HS-5 (cell line): ENCODE measurements around the gene UVRAG.
"Not testable (repeated sequence)": the region's sequence is repeated elsewhere in the genome, so short reads cannot be mapped to it uniquely, and the experiment has no call there.

Experiments used
- DNase-seq: peaks from one replicate; pipeline ENCODE4 v3.0.0-alpha.2; 2012; ENCODE audit warnings: low read depth

UVRAG gene

GRCh38 chr11:76074148-76075095 lies 259.4 kb downstream of the UVRAG start:
- peak; percentile 49 for DNase-seq

GRCh38 chr11:76075716-76076115 lies 260.7 kb downstream of the UVRAG start:
- no peak for DNase-seq

GRCh38 chr11:76076253-76076652 lies 261.2 kb downstream of the UVRAG start:
- DNase-seq, result not testable (repeated sequence)

- no peak for DNase-seq
These were observed 261.7 kb downstream of the UVRAG start for GRCh38 chr11:76076749-76077148.

- no peak for DNase-seq
These were observed 262.7 kb downstream of the UVRAG start for GRCh38 chr11:76077575-76078150.

GRCh38 chr11:76081084-76081483 lies 266.1 kb downstream of the UVRAG start:
- not testable (repeated sequence) for DNase-seq

- no peak for DNase-seq
These were observed 268.8 kb downstream of the UVRAG start for GRCh38 chr11:76083563-76084451.

- no peak for DNase-seq
These were observed 270.3 kb downstream of the UVRAG start for GRCh38 chr11:76085270-76085669.

- peak; percentile 31 for DNase-seq
These were observed 272.0 kb downstream of the UVRAG start for GRCh38 chr11:76086743-76087635.

- no peak for DNase-seq
These were observed 272.7 kb downstream of the UVRAG start for GRCh38 chr11:76087749-76088148.

- DNase-seq, result no peak
These were observed 273.5 kb downstream of the UVRAG start for GRCh38 chr11:76088511-76088910.

GRCh38 chr11:76090174-76090573 lies 275.2 kb downstream of the UVRAG start:
- no peak for DNase-seq

GRCh38 chr11:76090821-76091220 lies 275.8 kb downstream of the UVRAG start:
- DNase-seq, result no peak

GRCh38 chr11:76094740-76095139 lies 279.7 kb downstream of the UVRAG start:
- no peak for DNase-seq

- DNase-seq, result no peak
These were observed 280.9 kb downstream of the UVRAG start for GRCh38 chr11:76095891-76096290.

GRCh38 chr11:76096552-76096951 lies 281.5 kb downstream of the UVRAG start:
- DNase-seq, result no peak

- no peak for DNase-seq
These were observed 287.8 kb downstream of the UVRAG start for GRCh38 chr11:76102802-76103201.

- DNase-seq, result no peak
These were observed 288.4 kb downstream of the UVRAG start for GRCh38 chr11:76103460-76103859.

GRCh38 chr11:76104285-76104684 lies 289.3 kb downstream of the UVRAG start:
- no peak for DNase-seq

- no peak for DNase-seq
These were observed 290.6 kb downstream of the UVRAG start for GRCh38 chr11:76105637-76106036.

GRCh38 chr11:76107971-76108370 lies 293.0 kb downstream of the UVRAG start:
- no peak for DNase-seq
